ENCODE measurements around the gene BTNL3.

BTNL3 gene

GRCh38 chr5:181047288-181047687 lies 58.6 kb downstream of the BTNL3 start:
- DNase-seq (ENCODE audit: low read depth, low spot score): no peak
- H3K4me3 ChIP-seq (ENCODE audit: low read depth, low read length): no peak overlapping the region
- in situ Hi-C loops (cut with HindIII; ENCODE audit: low sequenced_read_pairs): no loop called here
- TF ChIP-seq CTCF (IDR thresholded peaks at IDR 0.05; ENCODE audit: low read depth, low read length): no peak

- no peak for DNase-seq (ENCODE audit: low read depth, low spot score)
- H3K4me3 ChIP-seq (ENCODE audit: low read depth, low read length): no peak overlapping the region
- in situ Hi-C loops (cut with HindIII; ENCODE audit: low sequenced_read_pairs): no loop called here
- no peak for TF ChIP-seq CTCF (IDR thresholded peaks at IDR 0.05; ENCODE audit: low read depth, low read length)
Measured at GRCh38 chr5:181047921-181048320, 59.3 kb downstream of the BTNL3 start.

DNA sequence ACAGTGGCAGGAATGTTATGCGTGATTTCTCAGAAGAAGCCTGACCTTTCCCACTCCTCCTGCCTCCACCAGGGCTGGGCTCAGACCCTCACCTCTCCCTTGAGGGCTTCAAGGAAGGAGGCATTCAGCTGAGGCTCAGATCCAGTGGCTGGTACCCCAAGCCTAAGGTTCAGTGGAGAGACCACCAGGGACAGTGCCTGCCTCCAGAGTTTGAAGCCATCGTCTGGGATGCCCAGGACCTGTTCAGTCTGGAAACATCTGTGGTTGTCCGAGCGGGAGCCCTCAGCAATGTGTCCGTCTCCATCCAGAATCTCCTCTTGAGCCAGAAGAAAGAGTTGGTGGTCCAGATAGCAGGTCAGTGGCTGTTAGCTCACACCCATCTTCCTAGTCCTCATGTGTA lies 61.4 kb downstream of the BTNL3 start:
- in situ Hi-C loops (cut with HindIII; ENCODE audit: low sequenced_read_pairs): no loop called here
- no peak overlapping the region for H3K4me3 ChIP-seq (ENCODE audit: low read depth, low read length)
- no peak for TF ChIP-seq CTCF (IDR thresholded peaks at IDR 0.05; ENCODE audit: low read depth, low read length)
- no peak for DNase-seq (ENCODE audit: low read depth, low spot score)

DNA sequence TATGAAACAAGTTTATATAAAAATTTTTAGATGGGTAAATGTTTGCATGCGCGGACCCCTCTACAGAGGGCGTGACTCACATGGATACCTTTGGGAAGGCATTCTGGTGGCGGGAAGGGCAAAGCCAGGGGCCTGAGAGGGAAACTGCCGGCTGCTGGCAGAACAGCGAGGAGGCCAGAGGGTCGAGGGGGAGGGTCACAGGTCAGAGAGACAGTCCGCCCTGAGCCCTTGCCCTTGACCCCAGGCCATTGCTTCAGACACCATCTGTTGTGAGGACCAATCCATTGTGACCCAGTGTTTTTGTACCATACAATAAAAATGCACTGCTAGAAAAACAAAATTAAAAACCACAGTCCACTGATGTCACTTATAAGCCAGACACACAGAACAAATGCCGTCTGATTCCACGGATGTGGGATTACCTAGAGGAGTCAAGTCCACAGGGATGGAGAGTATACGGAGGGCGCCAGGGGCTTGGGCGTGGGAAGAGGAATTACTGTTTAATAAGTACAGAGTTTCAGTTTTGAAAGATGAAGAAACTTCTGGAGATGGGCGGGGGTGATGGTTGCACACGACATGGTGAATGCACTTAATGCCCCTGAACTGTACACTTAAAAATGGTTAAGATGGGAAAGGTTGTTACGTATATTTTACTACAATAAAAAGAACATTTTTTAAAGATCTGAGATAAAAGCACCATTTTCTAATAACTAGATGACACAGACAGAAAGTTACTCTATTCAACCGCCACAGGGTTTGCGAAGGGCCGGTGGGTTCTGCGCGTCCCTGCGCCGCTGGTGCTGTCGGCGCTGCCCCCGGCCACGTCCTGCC lies 63.4 kb downstream of the BTNL3 start:
- H3K4me3 ChIP-seq (ENCODE audit: low read depth, low read length): no peak overlapping the region
- no peak for TF ChIP-seq CTCF (IDR thresholded peaks at IDR 0.05; ENCODE audit: low read depth, low read length)
- in situ Hi-C loops (cut with HindIII; ENCODE audit: low sequenced_read_pairs): no loop called here
- no peak for DNase-seq (ENCODE audit: low read depth, low spot score)

DNA sequence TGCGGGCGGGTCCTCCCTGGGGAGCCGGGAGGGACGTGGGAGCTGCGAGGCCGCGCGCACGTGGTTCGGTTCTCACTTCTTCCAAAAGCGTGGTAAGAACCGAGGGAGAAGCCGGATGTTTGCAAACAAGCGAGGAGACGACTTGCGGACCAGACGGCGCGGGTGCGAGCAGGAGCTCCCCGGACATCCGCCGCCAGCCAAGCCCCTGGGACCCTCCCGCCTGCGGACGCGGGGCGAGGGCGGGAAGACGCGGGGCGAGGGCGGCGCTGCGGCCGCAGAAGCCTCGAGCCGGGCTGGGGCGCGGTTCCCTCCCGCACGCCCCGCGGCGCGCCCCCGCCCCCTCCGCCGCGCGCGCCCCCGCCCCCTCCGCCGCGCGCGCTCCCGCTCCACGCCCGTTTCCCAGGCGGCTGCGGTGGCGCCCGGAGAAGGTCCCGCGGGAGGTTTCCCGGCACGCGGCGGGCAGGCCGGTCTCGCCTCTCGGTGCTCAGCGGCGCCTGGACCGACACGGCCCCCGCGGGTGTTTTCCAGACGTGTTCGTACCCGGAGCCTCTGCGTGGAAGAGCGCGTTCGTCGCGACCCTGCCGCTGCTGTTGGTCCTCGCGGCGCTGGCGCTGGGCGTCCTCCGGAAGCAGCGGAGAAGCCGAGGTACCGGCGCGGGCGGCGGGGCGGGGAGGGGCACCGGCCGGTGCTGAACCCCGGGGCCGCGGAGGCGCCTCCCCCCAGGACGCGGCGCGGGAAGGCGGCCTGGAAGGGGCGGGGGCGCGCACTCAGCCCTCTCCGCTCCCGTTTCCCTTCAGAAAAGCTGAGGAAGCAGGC lies 64.2 kb downstream of the BTNL3 start:
- in situ Hi-C loops (cut with HindIII; ENCODE audit: low sequenced_read_pairs): no loop called here

More for the DNA sequence above, 64.2 kb downstream of the BTNL3 start:
- H3K4me3 ChIP-seq (ENCODE audit: low read depth, low read length): peak overlapping the region; percentile 24
- TF ChIP-seq CTCF (IDR thresholded peaks at IDR 0.05; ENCODE audit: low read depth, low read length): no peak
- DNase-seq (ENCODE audit: low read depth, low spot score): no peak

All from astrocyte of the spinal cord (primary cell).